C4-2B (cell line): ENCODE data around the gene HSD3B1.

ENCODE experiments used
- ZFX ChIP-seq: fragments of 450-650 bp; IDR thresholded peaks from 2 replicates; pipeline ENCODE4 v1.6.1; 2017
- TF ChIP-seq, protein P1 (sequence below): fragments of 450-650 bp; conservative IDR thresholded peaks from 2 replicates; pipeline ENCODE4 v1.5.1; 2017; ENCODE audit warnings: mild to moderate bottlenecking

DNA sequence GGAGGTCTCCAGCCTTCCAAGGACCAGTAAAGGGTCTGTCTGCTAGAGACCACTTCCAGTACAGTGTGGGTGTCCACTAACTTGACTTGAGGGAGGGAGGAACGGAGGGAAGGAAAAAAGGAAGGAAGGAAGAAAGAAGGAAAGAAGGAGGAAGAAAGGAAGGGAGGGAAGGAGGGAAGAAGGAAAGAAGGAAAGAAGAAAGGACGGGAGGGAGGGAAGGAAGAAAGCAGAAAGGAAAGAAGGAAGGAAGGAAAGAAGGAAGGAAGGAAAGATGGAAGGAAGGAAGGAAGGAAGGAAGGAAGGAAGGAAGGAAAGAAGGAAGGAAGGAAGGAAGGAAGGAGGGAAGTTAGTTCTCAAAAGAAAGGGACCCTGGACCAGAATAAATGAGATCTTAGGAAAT lies 26.8 kb upstream of the HSD3B1 start:
- TF ChIP-seq, protein P1, sequence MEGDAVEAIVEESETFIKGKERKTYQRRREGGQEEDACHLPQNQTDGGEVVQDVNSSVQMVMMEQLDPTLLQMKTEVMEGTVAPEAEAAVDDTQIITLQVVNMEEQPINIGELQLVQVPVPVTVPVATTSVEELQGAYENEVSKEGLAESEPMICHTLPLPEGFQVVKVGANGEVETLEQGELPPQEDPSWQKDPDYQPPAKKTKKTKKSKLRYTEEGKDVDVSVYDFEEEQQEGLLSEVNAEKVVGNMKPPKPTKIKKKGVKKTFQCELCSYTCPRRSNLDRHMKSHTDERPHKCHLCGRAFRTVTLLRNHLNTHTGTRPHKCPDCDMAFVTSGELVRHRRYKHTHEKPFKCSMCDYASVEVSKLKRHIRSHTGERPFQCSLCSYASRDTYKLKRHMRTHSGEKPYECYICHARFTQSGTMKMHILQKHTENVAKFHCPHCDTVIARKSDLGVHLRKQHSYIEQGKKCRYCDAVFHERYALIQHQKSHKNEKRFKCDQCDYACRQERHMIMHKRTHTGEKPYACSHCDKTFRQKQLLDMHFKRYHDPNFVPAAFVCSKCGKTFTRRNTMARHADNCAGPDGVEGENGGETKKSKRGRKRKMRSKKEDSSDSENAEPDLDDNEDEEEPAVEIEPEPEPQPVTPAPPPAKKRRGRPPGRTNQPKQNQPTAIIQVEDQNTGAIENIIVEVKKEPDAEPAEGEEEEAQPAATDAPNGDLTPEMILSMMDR = no peak
- no peak for TF ChIP-seq ZFX
